Lung (tissue), 12 donors: ENCODE data around the gene FAT1. TPM values are rescaled to one million over a fixed set of nuclear protein-coding genes. Genes with fewer than 3 reads are reported as not detected.

Experiments
- ATAC-seq: fragments of 200-7000 bp; cut with Tn5 transposase; one replicate; pipeline ENCODE4 v1.9.1; 2020; ENCODE audit warnings: moderate number of reproducible peaks; ENCODE audit not compliant: insufficient read depth, low FRiP score
- DNase-seq, 3 donors: peaks; one replicate each; pipeline ENCODE4 v3.0.0-alpha.2; 2013 to 2017
- H3K27ac ChIP-seq, 2 donors: one replicate each; pipeline ENCODE4 v1.5.1; 2013; ENCODE audit warnings: mild to moderate bottlenecking in 2 of 2, moderate library complexity in 2 of 2, control low read depth in 1 of 2, inconsistent platforms in 1 of 2, low read depth in 1 of 2, low read length in 1 of 2
- H3K27me3 ChIP-seq, 3 donors: one replicate each; pipeline ENCODE4 v1.5.1; 2013; ENCODE audit warnings: low read length in 2 of 3; ENCODE audit not compliant: control insufficient read depth in 3 of 3, insufficient read depth in 3 of 3
- H3K36me3 ChIP-seq, 4 donors: one replicate each; pipeline ENCODE4 v1.5.1; 2013; ENCODE audit warnings: low read length in 4 of 4, mild to moderate bottlenecking in 1 of 4, moderate library complexity in 1 of 4; ENCODE audit not compliant: control insufficient read depth in 4 of 4, insufficient read depth in 4 of 4
- H3K4me1 ChIP-seq, 5 donors: one replicate each; pipeline ENCODE4 v1.5.1; 2013; ENCODE audit warnings: low read length in 5 of 5, mild to moderate bottlenecking in 2 of 5, moderate library complexity in 1 of 5; ENCODE audit not compliant: control insufficient read depth in 5 of 5, insufficient read depth in 5 of 5
- H3K4me3 ChIP-seq: one replicate; pipeline ENCODE4 v1.5.1; 2013; ENCODE audit warnings: mild to moderate bottlenecking, control low read depth, moderate library complexity
- H3K9ac ChIP-seq, 2 donors: one replicate each; pipeline ENCODE4 v1.5.1; 2013; ENCODE audit warnings: low read length in 2 of 2, control low read depth in 1 of 2; ENCODE audit not compliant: insufficient read depth in 1 of 2
- H3K9me3 ChIP-seq, 4 donors: one replicate each; pipeline ENCODE4 v1.5.1; 2013; ENCODE audit warnings: low read length in 3 of 4, mild to moderate bottlenecking in 1 of 4, moderate library complexity in 1 of 4; ENCODE audit not compliant: control insufficient read depth in 4 of 4, insufficient read depth in 3 of 4
- CTCF ChIP-seq: IDR thresholded peaks from 2 replicates; pipeline ENCODE4 v1.5.1; 2012; ENCODE audit warnings: mild to moderate bottlenecking; ENCODE audit errors: control extremely low read depth, extremely low read depth
- WGBS, 2 donors: extraction: QIAGEN DNeasy Blood & Tissue Kit; methylation state at CpG; one replicate each; pipeline ENCODE4 v1.1.7; 2013; 5-methylcytosine and 5-hydroxymethylcytosine counted together
- polyA plus RNA-seq, 2 donors: library from polyadenylated mRNA; stranded (reverse); fragments of 200-250 nt; gene quantifications; one replicate each; pipeline ENCODE4 v1.2.1, GENCODE V29; 2013
- total RNA-seq, 2 donors: library from RNA; depleted of rRNA in 1 of 2; stranded (reverse); fragments of >200 nt in 1 of 2; gene quantifications; one replicate each; pipeline ENCODE4 v1.2.1, GENCODE V29; 2014 to 2021
- donor health status: control.
- donor health status: control.
- donor health status: Bipolar disorder and iron deficiency.
- donor health status: healthy.
- donor health status: DM: yes; HTN: yes; CAD: no.

The FAT1 gene
- total and polyA plus RNA-seq, 4 donors: 19.4 to 318 (median 72.3) TPM

GRCh38 chr4:186541801-186542200 lies 181.9 kb downstream of the FAT1 start:
- TF ChIP-seq CTCF: no peak
- ATAC-seq: no peak

GRCh38 chr4:186537843-186538521 lies 185.7 kb downstream of the FAT1 start:
- 79 to 84% methylated on average over 19 of the region's 19 CpGs for WGBS, 2 donors
- H3K9ac ChIP-seq: no peak overlapping the region
- no peaks in the 10 kb centered on the region for H3K36me3 ChIP-seq
- H3K27ac ChIP-seq: no peak overlapping the region
- no peak overlapping the region for H3K4me3 ChIP-seq
- peaks cover 0 to 20% (median 0%) of the 10 kb centered on the region in 4 donors for H3K9me3 ChIP-seq
- no peak for ATAC-seq
- no peak for DNase-seq
- H3K27me3 ChIP-seq: peaks cover 0 to 2% (median 0%) of the 10 kb centered on the region in 3 donors
- no peaks in the 10 kb centered on the region for H3K4me1 ChIP-seq
- TF ChIP-seq CTCF: no peak

More at GRCh38 chr4:186541801-186542200, 181.9 kb downstream of the FAT1 start:
- 90 to 94% methylated on average over 4 of the region's 4 CpGs for WGBS, 2 donors
- Histone ChIP-seq H3K27me3 (peaks cover 0 to 2% (median 0%) of the 10 kb centered on the region in 3 donors), H3K4me3 (no peak overlapping the region), H3K4me1 (no peaks in the 10 kb centered on the region), H3K36me3 (no peaks in the 10 kb centered on the region), H3K9ac (no peak overlapping the region), H3K9me3 (peaks cover 0 to 19% (median 3%) of the 10 kb centered on the region in 4 donors), H3K27ac (no peak overlapping the region)
- DNase-seq: no peak

Other genes with a start within 250 kb of the FAT1 start
- gene MTNR1A, start 168.3 kb downstream of the FAT1 start, total RNA-seq: under 1 TPM in 1 of 2 donors, not detected in 1; 0.51 TPM
- under 1 TPM in 1 of 2 donors, not detected in 1; 0.16 TPM for gene MTNR1A, start 168.3 kb downstream of the FAT1 start, polyA plus RNA-seq